Activated CD8-positive, alpha-beta memory T cell treated with anti-CD3 and anti-CD28 coated beads for 4 hours (primary cell): ENCODE results near the gene PRRG4.
"Not testable (repeated sequence)": the region's sequence is repeated elsewhere in the genome, so short reads cannot be mapped to it uniquely, and the experiment has no call there.

Source experiments
- DNase-seq, 2 donors: peaks; one replicate each; pipeline ENCODE4 v3.0.0-alpha.2; 2020; ENCODE audit warnings: low read depth in 2 of 2

The PRRG4 gene

GRCh38 chr11:32830796-32831195, 1.1 kb downstream of the PRRG4 start:
- DNase-seq, result no peak

- DNase-seq, result no peak
Measured at GRCh38 chr11:32831221-32831620, 1.5 kb downstream of the PRRG4 start.

GRCh38 chr11:32833921-32834320, 4.2 kb downstream of the PRRG4 start:
- no peak for DNase-seq

GRCh38 chr11:32836946-32837345, 7.2 kb downstream of the PRRG4 start:
- DNase-seq, result no peak

GRCh38 chr11:32838505-32839274, 9.0 kb downstream of the PRRG4 start:
- DNase-seq, result no peak

- DNase-seq, result no peak
Measured at GRCh38 chr11:32839308-32839707, 9.6 kb downstream of the PRRG4 start.

GRCh38 chr11:32840587-32840986, 10.9 kb downstream of the PRRG4 start:
- no peak for DNase-seq

- no peak for DNase-seq
Measured at GRCh38 chr11:32843544-32843943, 13.8 kb downstream of the PRRG4 start.

- DNase-seq, result no peak
Measured at GRCh38 chr11:32847511-32847910, 17.8 kb downstream of the PRRG4 start.

GRCh38 chr11:32849761-32850160, 20.0 kb downstream of the PRRG4 start:
- no peak for DNase-seq

- DNase-seq, result no peak
Measured at GRCh38 chr11:32851251-32851650, 21.5 kb downstream of the PRRG4 start.

GRCh38 chr11:32852207-32852606, 22.5 kb downstream of the PRRG4 start:
- DNase-seq, result no peak

- DNase-seq, result no peak
Measured at GRCh38 chr11:32855601-32856000, 25.9 kb downstream of the PRRG4 start.

GRCh38 chr11:32858731-32859130, 29.0 kb downstream of the PRRG4 start:
- no peak for DNase-seq

- DNase-seq, result no peak
Measured at GRCh38 chr11:32861850-32862577, 32.3 kb downstream of the PRRG4 start.

GRCh38 chr11:32864555-32864954, 34.8 kb downstream of the PRRG4 start:
- DNase-seq, result no peak

- not testable (repeated sequence) for DNase-seq
Measured at GRCh38 chr11:32868752-32869151, 39.0 kb downstream of the PRRG4 start.

GRCh38 chr11:32870676-32871075, 40.9 kb downstream of the PRRG4 start:
- DNase-seq, result no peak

- no peak for DNase-seq
Measured at GRCh38 chr11:32874132-32874531, 44.4 kb downstream of the PRRG4 start.

- DNase-seq, result no peak
Measured at GRCh38 chr11:32881286-32881685, 51.6 kb downstream of the PRRG4 start.

- DNase-seq, result no peak
Measured at GRCh38 chr11:32883421-32883820, 53.7 kb downstream of the PRRG4 start.

GRCh38 chr11:32884023-32884422, 54.3 kb downstream of the PRRG4 start:
- no peak for DNase-seq

- no peak for DNase-seq
Measured at GRCh38 chr11:32884770-32885384, 55.1 kb downstream of the PRRG4 start.
